ENCODE data around the gene RIPOR2.

Gene RIPOR2

DNA sequence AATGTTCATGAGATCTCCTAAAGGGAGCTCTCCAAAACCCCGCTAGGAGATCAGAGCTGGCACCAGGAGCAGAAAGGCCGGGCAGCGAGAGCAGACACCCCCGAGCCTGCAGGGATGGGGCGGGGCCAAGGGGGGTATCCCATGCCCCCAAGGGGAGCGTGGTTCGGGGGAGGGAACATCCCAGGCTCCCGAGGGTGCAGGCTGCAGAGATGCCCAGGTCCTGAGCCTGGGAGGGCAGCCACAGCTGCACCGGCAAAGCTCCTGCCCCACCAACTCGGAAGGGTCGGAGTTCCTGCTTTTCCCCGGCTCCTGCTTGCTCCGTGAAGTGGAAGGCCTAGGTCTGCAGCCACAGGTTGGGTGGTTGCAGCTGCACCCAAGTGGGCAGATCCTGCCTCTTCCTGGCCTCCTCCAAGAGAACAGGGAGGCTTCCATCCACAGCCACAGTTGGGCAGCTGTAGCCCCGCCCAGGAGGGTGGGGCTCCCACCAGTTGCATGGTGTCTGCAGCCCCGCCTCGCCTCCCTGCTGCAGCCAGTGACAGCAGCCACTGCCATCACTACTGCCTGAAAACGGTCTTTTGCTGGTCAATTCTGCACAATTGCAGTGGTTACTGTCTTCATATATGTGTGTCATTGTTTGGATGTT is 174.4 kb downstream of the RIPOR2 start (continued):
- TF ChIP-seq, protein P1, sequence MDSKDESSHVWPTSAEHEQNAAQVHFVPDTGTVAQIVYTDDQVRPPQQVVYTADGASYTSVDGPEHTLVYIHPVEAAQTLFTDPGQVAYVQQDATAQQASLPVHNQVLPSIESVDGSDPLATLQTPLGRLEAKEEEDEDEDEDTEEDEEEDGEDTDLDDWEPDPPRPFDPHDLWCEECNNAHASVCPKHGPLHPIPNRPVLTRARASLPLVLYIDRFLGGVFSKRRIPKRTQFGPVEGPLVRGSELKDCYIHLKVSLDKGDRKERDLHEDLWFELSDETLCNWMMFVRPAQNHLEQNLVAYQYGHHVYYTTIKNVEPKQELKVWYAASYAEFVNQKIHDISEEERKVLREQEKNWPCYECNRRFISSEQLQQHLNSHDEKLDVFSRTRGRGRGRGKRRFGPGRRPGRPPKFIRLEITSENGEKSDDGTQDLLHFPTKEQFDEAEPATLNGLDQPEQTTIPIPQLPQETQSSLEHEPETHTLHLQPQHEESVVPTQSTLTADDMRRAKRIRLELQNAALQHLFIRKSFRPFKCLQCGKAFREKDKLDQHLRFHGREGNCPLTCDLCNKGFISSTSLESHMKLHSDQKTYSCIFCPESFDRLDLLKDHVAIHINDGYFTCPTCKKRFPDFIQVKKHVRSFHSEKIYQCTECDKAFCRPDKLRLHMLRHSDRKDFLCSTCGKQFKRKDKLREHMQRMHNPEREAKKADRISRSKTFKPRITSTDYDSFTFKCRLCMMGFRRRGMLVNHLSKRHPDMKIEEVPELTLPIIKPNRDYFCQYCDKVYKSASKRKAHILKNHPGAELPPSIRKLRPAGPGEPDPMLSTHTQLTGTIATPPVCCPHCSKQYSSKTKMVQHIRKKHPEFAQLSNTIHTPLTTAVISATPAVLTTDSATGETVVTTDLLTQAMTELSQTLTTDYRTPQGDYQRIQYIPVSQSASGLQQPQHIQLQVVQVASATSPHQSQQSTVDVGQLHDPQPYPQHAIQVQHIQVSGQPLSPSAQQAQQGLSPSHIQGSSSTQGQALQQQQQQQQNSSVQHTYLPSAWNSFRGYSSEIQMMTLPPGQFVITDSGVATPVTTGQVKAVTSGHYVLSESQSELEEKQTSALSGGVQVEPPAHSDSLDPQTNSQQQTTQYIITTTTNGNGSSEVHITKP (tag by site-specific recombination; IDR thresholded peaks at IDR 0.05) = no peak

DNA sequence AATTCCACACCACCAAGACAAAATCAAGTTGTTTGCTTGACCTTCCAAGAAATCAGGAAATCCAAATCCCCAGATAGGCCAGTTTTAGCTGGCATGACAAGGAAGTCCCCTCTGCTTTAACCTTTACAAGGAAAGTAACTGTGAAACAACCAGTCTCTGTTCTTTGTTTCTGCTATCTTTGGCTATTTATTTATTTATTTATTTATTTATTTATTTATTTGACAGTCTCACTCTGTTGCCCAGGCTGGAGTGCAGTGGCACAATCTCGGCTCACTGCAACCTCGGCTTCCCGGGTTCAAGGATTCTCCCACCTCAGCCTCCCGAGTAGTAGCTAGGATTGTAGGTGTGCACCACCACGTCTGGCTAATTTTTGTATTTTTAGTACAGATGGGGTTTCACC is 175.6 kb downstream of the RIPOR2 start:
- ChIA-PET POLR2A (no interaction called here), CTCF (no interaction called here)
- Histone ChIP-seq H3K4me1 (ENCODE audit: control insufficient read depth, insufficient read depth, low read length) (no peaks in the 10 kb centered on the region), H3K27ac (ENCODE audit: extremely low read depth, low read depth, low read length) (no peak overlapping the region), H3K9me3 (ENCODE audit: control insufficient read depth, insufficient read depth, low read depth, low read length) (no peaks in the 10 kb centered on the region), H3K4me3 (ENCODE audit: low read depth, low read length) (no peak overlapping the region), H3K36me3 (ENCODE audit: control insufficient read depth in 2 of 2, insufficient read depth in 1 of 2, low read length in 2 of 2) (no peaks in the 10 kb centered on the region)
- TF ChIP-seq, protein P2, sequence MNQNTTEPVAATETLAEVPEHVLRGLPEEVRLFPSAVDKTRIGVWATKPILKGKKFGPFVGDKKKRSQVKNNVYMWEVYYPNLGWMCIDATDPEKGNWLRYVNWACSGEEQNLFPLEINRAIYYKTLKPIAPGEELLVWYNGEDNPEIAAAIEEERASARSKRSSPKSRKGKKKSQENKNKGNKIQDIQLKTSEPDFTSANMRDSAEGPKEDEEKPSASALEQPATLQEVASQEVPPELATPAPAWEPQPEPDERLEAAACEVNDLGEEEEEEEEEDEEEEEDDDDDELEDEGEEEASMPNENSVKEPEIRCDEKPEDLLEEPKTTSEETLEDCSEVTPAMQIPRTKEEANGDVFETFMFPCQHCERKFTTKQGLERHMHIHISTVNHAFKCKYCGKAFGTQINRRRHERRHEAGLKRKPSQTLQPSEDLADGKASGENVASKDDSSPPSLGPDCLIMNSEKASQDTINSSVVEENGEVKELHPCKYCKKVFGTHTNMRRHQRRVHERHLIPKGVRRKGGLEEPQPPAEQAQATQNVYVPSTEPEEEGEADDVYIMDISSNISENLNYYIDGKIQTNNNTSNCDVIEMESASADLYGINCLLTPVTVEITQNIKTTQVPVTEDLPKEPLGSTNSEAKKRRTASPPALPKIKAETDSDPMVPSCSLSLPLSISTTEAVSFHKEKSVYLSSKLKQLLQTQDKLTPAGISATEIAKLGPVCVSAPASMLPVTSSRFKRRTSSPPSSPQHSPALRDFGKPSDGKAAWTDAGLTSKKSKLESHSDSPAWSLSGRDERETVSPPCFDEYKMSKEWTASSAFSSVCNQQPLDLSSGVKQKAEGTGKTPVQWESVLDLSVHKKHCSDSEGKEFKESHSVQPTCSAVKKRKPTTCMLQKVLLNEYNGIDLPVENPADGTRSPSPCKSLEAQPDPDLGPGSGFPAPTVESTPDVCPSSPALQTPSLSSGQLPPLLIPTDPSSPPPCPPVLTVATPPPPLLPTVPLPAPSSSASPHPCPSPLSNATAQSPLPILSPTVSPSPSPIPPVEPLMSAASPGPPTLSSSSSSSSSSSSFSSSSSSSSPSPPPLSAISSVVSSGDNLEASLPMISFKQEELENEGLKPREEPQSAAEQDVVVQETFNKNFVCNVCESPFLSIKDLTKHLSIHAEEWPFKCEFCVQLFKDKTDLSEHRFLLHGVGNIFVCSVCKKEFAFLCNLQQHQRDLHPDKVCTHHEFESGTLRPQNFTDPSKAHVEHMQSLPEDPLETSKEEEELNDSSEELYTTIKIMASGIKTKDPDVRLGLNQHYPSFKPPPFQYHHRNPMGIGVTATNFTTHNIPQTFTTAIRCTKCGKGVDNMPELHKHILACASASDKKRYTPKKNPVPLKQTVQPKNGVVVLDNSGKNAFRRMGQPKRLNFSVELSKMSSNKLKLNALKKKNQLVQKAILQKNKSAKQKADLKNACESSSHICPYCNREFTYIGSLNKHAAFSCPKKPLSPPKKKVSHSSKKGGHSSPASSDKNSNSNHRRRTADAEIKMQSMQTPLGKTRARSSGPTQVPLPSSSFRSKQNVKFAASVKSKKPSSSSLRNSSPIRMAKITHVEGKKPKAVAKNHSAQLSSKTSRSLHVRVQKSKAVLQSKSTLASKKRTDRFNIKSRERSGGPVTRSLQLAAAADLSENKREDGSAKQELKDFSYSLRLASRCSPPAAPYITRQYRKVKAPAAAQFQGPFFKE (tag by site-specific recombination; IDR thresholded peaks at IDR 0.05; ENCODE audit: borderline replicate concordance) = no peak
- TF ChIP-seq REST (tag by site-specific recombination; IDR thresholded peaks at IDR 0.05) (peak; percentile 42; the same call in 1 of the 2 replicates), OVOL3 (tag by site-specific recombination; IDR thresholded peaks at IDR 0.05) (no peak), FEZF1 (tag by site-specific recombination; IDR thresholded peaks at IDR 0.05) (no peak), ZBTB48 (tag by site-specific recombination; IDR thresholded peaks at IDR 0.05) (no peak), GLIS2 (tag by site-specific recombination; IDR thresholded peaks at IDR 0.05) (no peak), ZBTB21 (tag by site-specific recombination; IDR thresholded peaks at IDR 0.05) (no peak), ZNF155 (tag by site-specific recombination; IDR thresholded peaks at IDR 0.05) (no peak), SP7 (tag by site-specific recombination; IDR thresholded peaks at IDR 0.05) (no peak), ZNF658 (tag by site-specific recombination; IDR thresholded peaks at IDR 0.05) (no peak), GLI2 (tag by site-specific recombination; IDR thresholded peaks at IDR 0.05; ENCODE audit: borderline replicate concordance, low read depth) (peak; percentile 22; the same call in 1 of the 2 replicates), KLF10 (tag by site-specific recombination; IDR thresholded peaks at IDR 0.05) (no peak), OSR2 (tag by site-specific recombination; IDR thresholded peaks at IDR 0.05) (no peak), ZNF211 (tag by site-specific recombination; IDR thresholded peaks at IDR 0.05; ENCODE audit: low read depth) (no peak), HOXD13 (CRISPR knock-in tag; IDR thresholded peaks at IDR 0.05; ENCODE audit: borderline replicate concordance) (no peak), ZNF561 (tag by site-specific recombination; IDR thresholded peaks at IDR 0.05; ENCODE audit: borderline replicate concordance) (no peak), ZNF785 (tag by site-specific recombination; IDR thresholded peaks at IDR 0.05) (no peak)
- TF ChIP-seq, protein P3, sequence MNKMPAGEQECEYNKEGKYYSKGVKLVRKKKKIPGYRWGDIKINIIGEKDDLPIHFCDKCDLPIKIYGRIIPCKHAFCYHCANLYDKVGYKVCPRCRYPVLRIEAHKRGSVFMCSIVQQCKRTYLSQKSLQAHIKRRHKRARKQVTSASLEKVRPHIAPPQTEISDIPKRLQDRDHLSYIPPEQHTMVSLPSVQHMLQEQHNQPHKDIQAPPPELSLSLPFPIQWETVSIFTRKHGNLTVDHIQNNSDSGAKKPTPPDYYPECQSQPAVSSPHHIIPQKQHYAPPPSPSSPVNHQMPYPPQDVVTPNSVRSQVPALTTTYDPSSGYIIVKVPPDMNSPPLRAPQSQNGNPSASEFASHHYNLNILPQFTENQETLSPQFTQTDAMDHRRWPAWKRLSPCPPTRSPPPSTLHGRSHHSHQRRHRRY (tag by site-specific recombination; IDR thresholded peaks at IDR 0.05) = no peak
- TF ChIP-seq, protein P4, sequence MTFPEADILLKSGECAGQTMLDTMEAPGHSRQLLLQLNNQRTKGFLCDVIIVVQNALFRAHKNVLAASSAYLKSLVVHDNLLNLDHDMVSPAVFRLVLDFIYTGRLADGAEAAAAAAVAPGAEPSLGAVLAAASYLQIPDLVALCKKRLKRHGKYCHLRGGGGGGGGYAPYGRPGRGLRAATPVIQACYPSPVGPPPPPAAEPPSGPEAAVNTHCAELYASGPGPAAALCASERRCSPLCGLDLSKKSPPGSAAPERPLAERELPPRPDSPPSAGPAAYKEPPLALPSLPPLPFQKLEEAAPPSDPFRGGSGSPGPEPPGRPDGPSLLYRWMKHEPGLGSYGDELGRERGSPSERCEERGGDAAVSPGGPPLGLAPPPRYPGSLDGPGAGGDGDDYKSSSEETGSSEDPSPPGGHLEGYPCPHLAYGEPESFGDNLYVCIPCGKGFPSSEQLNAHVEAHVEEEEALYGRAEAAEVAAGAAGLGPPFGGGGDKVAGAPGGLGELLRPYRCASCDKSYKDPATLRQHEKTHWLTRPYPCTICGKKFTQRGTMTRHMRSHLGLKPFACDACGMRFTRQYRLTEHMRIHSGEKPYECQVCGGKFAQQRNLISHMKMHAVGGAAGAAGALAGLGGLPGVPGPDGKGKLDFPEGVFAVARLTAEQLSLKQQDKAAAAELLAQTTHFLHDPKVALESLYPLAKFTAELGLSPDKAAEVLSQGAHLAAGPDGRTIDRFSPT (tag by site-specific recombination; IDR thresholded peaks at IDR 0.05) = no peak

Data from HEK293 (cell line).